SK-N-MC (cell line): ENCODE measurements around the gene ADAMTS12.

Experiments used
- EZH2 ChIP-seq: fragments of 200-600 bp; sonication (generic); IDR thresholded peaks from one replicate; pipeline ENCODE4 v1.6.1; 2017; ENCODE audit warnings: antibody characterized with exemption
- POLR2AphosphoS5 ChIP-seq: IDR thresholded peaks from 2 replicates; pipeline ENCODE4 v1.6.1; 2012; ENCODE audit warnings: mild to moderate bottlenecking, low read depth, low read length, borderline replicate concordance

DNA sequence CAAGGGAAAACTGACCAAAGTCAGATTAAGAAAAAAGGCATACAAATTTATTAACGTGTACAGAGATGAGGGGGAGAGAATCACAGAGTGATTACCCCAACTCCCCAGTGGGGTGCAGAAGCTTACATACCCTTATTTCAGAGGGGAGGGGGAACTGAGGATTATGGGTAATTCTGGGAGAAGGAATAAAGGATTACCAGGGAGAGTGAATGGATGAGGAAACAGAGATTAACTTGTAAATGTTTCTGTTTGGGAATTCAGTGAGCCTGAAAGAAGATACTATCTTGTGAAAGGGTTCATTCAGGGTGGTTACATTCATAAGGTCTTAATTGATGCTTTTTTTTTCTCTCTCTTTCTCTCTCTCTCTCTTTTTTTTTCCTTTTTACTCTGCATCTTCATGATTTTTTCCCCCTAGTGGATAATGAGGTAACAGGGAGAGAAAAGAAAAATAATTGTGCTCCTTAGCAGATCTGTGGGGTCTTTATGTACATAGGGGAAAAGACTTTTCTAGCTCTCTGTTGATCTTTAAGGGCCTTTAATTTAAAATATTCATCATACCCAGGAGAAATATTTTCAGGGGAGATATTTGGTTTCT, 401.6 kb downstream of the ADAMTS12 start:
- TF ChIP-seq EZH2 (no peak), POLR2AphosphoS5 (no peak)
